Right lobe of liver (tissue), 4 donors: ENCODE measurements around the gene GPI.

Source experiments
- POLR2A ChIP-seq: fragments of 450-650 bp; IDR thresholded peaks from one replicate; pipeline ENCODE4 v1.6.1; 2017; ENCODE audit warnings: antibody characterized with exemption, mild to moderate bottlenecking
- TF ChIP-seq, protein P1 (sequence below), 4 donors: fragments of 200-600 bp in 3 of 4; fragments of 450-650 bp in 1 of 4; IDR thresholded peaks; one replicate each; pipeline versions ENCODE4 v1.5.1 to v1.8.0; 2016 to 2022; ENCODE audit warnings: antibody characterized with exemption in 4 of 4, mild to moderate bottlenecking in 2 of 4
- donor health status: DM: no; HTN: no; CAD: no.
- donor health status: DM: no; HTN: no; CAD: no.
- donor health status: DM: no; HTN: yes; CAD: no.

DNA sequence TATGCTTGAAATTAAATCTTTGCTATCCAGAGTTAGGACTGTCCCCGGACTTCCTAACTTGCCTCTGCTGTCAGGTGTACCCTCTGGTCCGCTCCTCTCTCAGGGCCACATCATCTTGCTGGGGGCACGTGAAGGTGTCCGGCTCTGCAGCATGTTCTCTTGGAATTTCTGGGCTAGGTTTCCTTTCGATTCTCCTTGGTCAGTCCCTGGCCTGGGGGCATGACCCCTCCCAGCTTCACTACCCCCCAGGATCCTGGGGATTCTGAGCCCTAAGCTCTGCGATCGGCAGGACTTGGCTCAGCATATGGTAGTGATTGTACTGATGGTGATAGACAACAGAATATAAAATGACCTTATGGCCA is 5.1 kb upstream of the GPI start:
- TF ChIP-seq, protein P1, sequence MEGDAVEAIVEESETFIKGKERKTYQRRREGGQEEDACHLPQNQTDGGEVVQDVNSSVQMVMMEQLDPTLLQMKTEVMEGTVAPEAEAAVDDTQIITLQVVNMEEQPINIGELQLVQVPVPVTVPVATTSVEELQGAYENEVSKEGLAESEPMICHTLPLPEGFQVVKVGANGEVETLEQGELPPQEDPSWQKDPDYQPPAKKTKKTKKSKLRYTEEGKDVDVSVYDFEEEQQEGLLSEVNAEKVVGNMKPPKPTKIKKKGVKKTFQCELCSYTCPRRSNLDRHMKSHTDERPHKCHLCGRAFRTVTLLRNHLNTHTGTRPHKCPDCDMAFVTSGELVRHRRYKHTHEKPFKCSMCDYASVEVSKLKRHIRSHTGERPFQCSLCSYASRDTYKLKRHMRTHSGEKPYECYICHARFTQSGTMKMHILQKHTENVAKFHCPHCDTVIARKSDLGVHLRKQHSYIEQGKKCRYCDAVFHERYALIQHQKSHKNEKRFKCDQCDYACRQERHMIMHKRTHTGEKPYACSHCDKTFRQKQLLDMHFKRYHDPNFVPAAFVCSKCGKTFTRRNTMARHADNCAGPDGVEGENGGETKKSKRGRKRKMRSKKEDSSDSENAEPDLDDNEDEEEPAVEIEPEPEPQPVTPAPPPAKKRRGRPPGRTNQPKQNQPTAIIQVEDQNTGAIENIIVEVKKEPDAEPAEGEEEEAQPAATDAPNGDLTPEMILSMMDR (IDR thresholded peaks at IDR 0.05): no peak
- no peak for TF ChIP-seq POLR2A
